ENCODE data around the gene PSMB2. TPM values are rescaled to one million over a fixed set of nuclear protein-coding genes. Genes with fewer than 3 reads are reported as not detected.

Gene PSMB2
- total RNA-seq, 1 donor from 2014 or later = 44.1 TPM

GRCh38 chr1:35564037-35564883 is 77.1 kb downstream of the PSMB2 start:
- Histone ChIP-seq H3K4me1 (peaks cover 3% of the 10 kb centered on the region), H3K27me3 (no peaks in the 10 kb centered on the region), H3K4me3 (no peak overlapping the region), H3K36me3 (no peaks in the 10 kb centered on the region), H3K9me3 (no peaks in the 10 kb centered on the region), H3K27ac (no peak overlapping the region)
- ATAC-seq (peak; percentile 77), DNase-seq (peak; percentile 79)
- intact Hi-C loops (cut with DNase I) = loop anchor here (10.0 kb wide), 1 partner anchor 161 kb away; no protein-coding TSS in a partner anchor
- peak; percentile 81 for TF ChIP-seq CTCF (IDR thresholded peaks at IDR 0.05)

- DNase-seq = no peak
- no peak for TF ChIP-seq CTCF (IDR thresholded peaks at IDR 0.05)
- intact Hi-C loops (cut with DNase I) = loop anchor here (10.0 kb wide), 1 partner anchor 162 kb away; no protein-coding TSS in a partner anchor
These were observed 78.2 kb downstream of the PSMB2 start for GRCh38 chr1:35563166-35563565.

GRCh38 chr1:35561972-35562680 is 79.2 kb downstream of the PSMB2 start:
- TF ChIP-seq CTCF (IDR thresholded peaks at IDR 0.05) = no peak
- DNase-seq = no peak
- Histone ChIP-seq H3K27ac (no peak overlapping the region), H3K4me1 (peaks cover 10% of the 10 kb centered on the region), H3K27me3 (no peaks in the 10 kb centered on the region), H3K9me3 (no peaks in the 10 kb centered on the region), H3K36me3 (no peaks in the 10 kb centered on the region), H3K4me3 (no peak overlapping the region)
- no peak for ATAC-seq
- intact Hi-C loops (cut with DNase I) = loop anchor here (10.0 kb wide), 1 partner anchor 163 kb away; no protein-coding TSS in a partner anchor

More at GRCh38 chr1:35563166-35563565, 78.2 kb downstream of the PSMB2 start:
- Histone ChIP-seq H3K4me3 (no peak overlapping the region), H3K4me1 (peaks cover 8% of the 10 kb centered on the region), H3K9me3 (no peaks in the 10 kb centered on the region), H3K36me3 (no peaks in the 10 kb centered on the region), H3K27ac (no peak overlapping the region), H3K27me3 (no peaks in the 10 kb centered on the region)
- no peak for ATAC-seq

- TF ChIP-seq CTCF (IDR thresholded peaks at IDR 0.05) = no peak
- no peaks in the 10 kb centered on the region for H3K36me3 ChIP-seq
These were observed 79.9 kb downstream of the PSMB2 start for GRCh38 chr1:35561297-35561971.

More at GRCh38 chr1:35561297-35561971, 79.9 kb downstream of the PSMB2 start:
- H3K27me3 ChIP-seq = no peaks in the 10 kb centered on the region
- intact Hi-C loops (cut with DNase I) = loop anchor here (10.0 kb wide), 1 partner anchor 163 kb away; no protein-coding TSS in a partner anchor
- no peaks in the 10 kb centered on the region for H3K9me3 ChIP-seq
- peaks cover 12% of the 10 kb centered on the region for H3K4me1 ChIP-seq
- H3K4me3 ChIP-seq = no peak overlapping the region
- no peak overlapping the region for H3K27ac ChIP-seq
- ATAC-seq (no peak), DNase-seq (no peak)
